Sciatic nerve (tissue), 2 donors: ENCODE measurements around the gene PPIA. TPM values are rescaled to one million over a fixed set of nuclear protein-coding genes. Genes with fewer than 3 reads are reported as not detected.
"Not testable (repeated sequence)": the region's sequence is repeated elsewhere in the genome, so short reads cannot be mapped to it uniquely, and the experiment has no call there.

Experiments
- ATAC-seq: fragments of 200-7000 bp; cut with Tn5 transposase; one replicate; pipeline ENCODE4 v1.9.1; 2020; ENCODE audit warnings: mild to moderate bottlenecking, moderate library complexity
- DNase-seq: peaks from one replicate; pipeline ENCODE4 v3.0.0-alpha.2; 2020; ENCODE audit warnings: low spot score
- intact Hi-C: fragments of 100-400 bp; cut with DNase I; formaldehyde crosslinking; loops from one replicate; pipeline ENCODE4 v1.14.2; 2022
- total RNA-seq: library from RNA; stranded (reverse); fragmentation: NEBNext Ultra II Directional; extraction: Animal tissue kit (Norgen Biotek cat#: 25700); gene quantifications from one replicate; pipeline ENCODE4 v1.2.1, GENCODE V29; 2021
- donor health status: DM: no; HTN: no; CAD: no.
- donor health status: DM: no; HTN: no; CAD: no.

PPIA gene
- total RNA-seq, 1 donor from 2014 or later = 637 TPM

- intact Hi-C loops = no loop called here
- no peak for ATAC-seq
- no peak for DNase-seq
Measured at GRCh38 chr7:44776211-44776610, 20.3 kb upstream of the PPIA start.

- DNase-seq (no peak), ATAC-seq (no peak)
- intact Hi-C loops = no loop called here
Measured at GRCh38 chr7:44782460-44782859, 14.0 kb upstream of the PPIA start.

GRCh38 chr7:44783407-44783806 is 13.1 kb upstream of the PPIA start:
- DNase-seq = no peak
- intact Hi-C loops = no loop called here
- no peak for ATAC-seq

GRCh38 chr7:44784364-44784763 is 12.1 kb upstream of the PPIA start:
- ATAC-seq (no peak), DNase-seq (no peak)
- intact Hi-C loops = no loop called here

GRCh38 chr7:44785218-44785617 is 11.3 kb upstream of the PPIA start:
- ATAC-seq, DNase-seq, intact Hi-C loops: not testable (repeated sequence)

GRCh38 chr7:44787041-44787440 is 9.4 kb upstream of the PPIA start:
- DNase-seq (no peak), ATAC-seq (no peak)
- intact Hi-C loops = no loop called here

GRCh38 chr7:44787762-44788161 is 8.7 kb upstream of the PPIA start:
- no peak for ATAC-seq
- intact Hi-C loops = no loop called here
- DNase-seq = no peak

GRCh38 chr7:44789990-44790389 is 6.5 kb upstream of the PPIA start:
- DNase-seq (no peak), ATAC-seq (no peak)
- intact Hi-C loops = no loop called here

GRCh38 chr7:44791278-44792219 is 4.9 kb upstream of the PPIA start:
- intact Hi-C loops = no loop called here
- ATAC-seq (no peak), DNase-seq (no peak)

- intact Hi-C loops = no loop called here
- DNase-seq (no peak), ATAC-seq (no peak)
Measured at GRCh38 chr7:44793919-44794318, 2.6 kb upstream of the PPIA start.

- ATAC-seq (no peak), DNase-seq (no peak)
- intact Hi-C loops = no loop called here
Measured at GRCh38 chr7:44794331-44794730, 2.1 kb upstream of the PPIA start.

GRCh38 chr7:44796034-44796503 is 412 bp upstream of the PPIA start:
- intact Hi-C loops = no loop called here
- ATAC-seq (no peak), DNase-seq (no peak)

GRCh38 chr7:44797329-44798258 is 1.1 kb downstream of the PPIA start:
- ATAC-seq = peak; percentile 91
- peak; percentile 92 for DNase-seq
- intact Hi-C loops = no loop called here

GRCh38 chr7:44798649-44799305 is 2.3 kb downstream of the PPIA start:
- ATAC-seq = no peak
- DNase-seq = no peak
- intact Hi-C loops = no loop called here

- no peak for DNase-seq
- no peak for ATAC-seq
- intact Hi-C loops = no loop called here
Measured at GRCh38 chr7:44799939-44800338, 3.5 kb downstream of the PPIA start.

- ATAC-seq (no peak), DNase-seq (no peak)
- intact Hi-C loops = no loop called here
Measured at GRCh38 chr7:44801890-44802289, 5.4 kb downstream of the PPIA start.

- ATAC-seq = no peak
- intact Hi-C loops = no loop called here
Measured at GRCh38 chr7:44802418-44803025, 6.0 kb downstream of the PPIA start.

GRCh38 chr7:44803828-44804519 is 7.5 kb downstream of the PPIA start:
- DNase-seq, intact Hi-C loops, ATAC-seq: not testable (repeated sequence)

More at GRCh38 chr7:44802418-44803025, 6.0 kb downstream of the PPIA start:
- no peak for DNase-seq
